OCI-LY7 (cell line): ENCODE measurements around the gene SNCB.

Source experiments
- CTCF ChIP-seq: fragments of 200-600 bp; sonication (generic); conservative IDR thresholded peaks from 2 replicates; pipeline ENCODE4 v1.5.1; 2014; ENCODE audit warnings: mild to moderate bottlenecking, antibody characterized with exemption, low read length, moderate library complexity, mixed read lengths
- EZH2phosphoT487 ChIP-seq: fragments of 200-600 bp; sonication (generic); IDR thresholded peaks from 2 replicates; pipeline ENCODE4 v1.6.1; 2018; ENCODE audit warnings: low read depth, borderline replicate concordance, mild to moderate bottlenecking, mixed run types, antibody characterized with exemption, low read length, moderate library complexity, mixed read lengths

- TF ChIP-seq CTCF (peak; percentile 85), EZH2phosphoT487 (no peak)
Measured at GRCh38 chr5:176658007-176658599, 27.8 kb upstream of the SNCB start.
